HCT116 (cell line): Measurements from ENCODE around the gene C2orf80.

Source experiments
- EZH2 ChIP-seq: fragments of 200-600 bp; sonication (generic); IDR thresholded peaks from 2 replicates; pipeline ENCODE4 v1.6.1; 2017; ENCODE audit warnings: antibody characterized with exemption, mixed run types
- JUND ChIP-seq: IDR thresholded peaks from 2 replicates; pipeline ENCODE4 v1.6.1; 2012
- POLR2A ChIP-seq: IDR thresholded peaks from 2 replicates; pipeline ENCODE4 v1.7.0; 2011; ENCODE audit warnings: borderline replicate concordance; ENCODE audit not compliant: insufficient read depth, insufficient read length; ENCODE audit errors: extremely low read depth
- REST ChIP-seq: IDR thresholded peaks from 2 replicates; pipeline ENCODE4 v1.6.1; 2012; ENCODE audit warnings: low read depth
- YY1 ChIP-seq: IDR thresholded peaks from 2 replicates; pipeline ENCODE4 v1.6.1; 2011; ENCODE audit warnings: low read length, low read depth, moderate library complexity, mild to moderate bottlenecking; ENCODE audit not compliant: insufficient replicate concordance; ENCODE audit errors: extremely low read depth
- TF ChIP-seq, protein P1 (sequence below), 3 experiments: fragments of 200-600 bp in 1 of 3; sonication (generic) in 1 of 3; IDR thresholded peaks in 2 of 3; conservative IDR thresholded peaks in 1 of 3; 2 replicates each; pipeline ENCODE4 v1.5.1; 2012 to 2017; ENCODE audit warnings: low read depth in 2 of 3, low read length in 2 of 3, antibody characterized with exemption in 1 of 3, borderline replicate concordance in 1 of 3, control low read depth in 1 of 3, mild to moderate bottlenecking in 1 of 3, mixed read lengths in 1 of 3, mixed run types in 1 of 3, moderate library complexity in 1 of 3; ENCODE audit not compliant: insufficient read depth in 1 of 3

- TF ChIP-seq, protein P1, sequence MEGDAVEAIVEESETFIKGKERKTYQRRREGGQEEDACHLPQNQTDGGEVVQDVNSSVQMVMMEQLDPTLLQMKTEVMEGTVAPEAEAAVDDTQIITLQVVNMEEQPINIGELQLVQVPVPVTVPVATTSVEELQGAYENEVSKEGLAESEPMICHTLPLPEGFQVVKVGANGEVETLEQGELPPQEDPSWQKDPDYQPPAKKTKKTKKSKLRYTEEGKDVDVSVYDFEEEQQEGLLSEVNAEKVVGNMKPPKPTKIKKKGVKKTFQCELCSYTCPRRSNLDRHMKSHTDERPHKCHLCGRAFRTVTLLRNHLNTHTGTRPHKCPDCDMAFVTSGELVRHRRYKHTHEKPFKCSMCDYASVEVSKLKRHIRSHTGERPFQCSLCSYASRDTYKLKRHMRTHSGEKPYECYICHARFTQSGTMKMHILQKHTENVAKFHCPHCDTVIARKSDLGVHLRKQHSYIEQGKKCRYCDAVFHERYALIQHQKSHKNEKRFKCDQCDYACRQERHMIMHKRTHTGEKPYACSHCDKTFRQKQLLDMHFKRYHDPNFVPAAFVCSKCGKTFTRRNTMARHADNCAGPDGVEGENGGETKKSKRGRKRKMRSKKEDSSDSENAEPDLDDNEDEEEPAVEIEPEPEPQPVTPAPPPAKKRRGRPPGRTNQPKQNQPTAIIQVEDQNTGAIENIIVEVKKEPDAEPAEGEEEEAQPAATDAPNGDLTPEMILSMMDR (IDR thresholded peaks at IDR 0.05 in 2 of 3, conservative IDR thresholded peaks at IDR 0.05 in 1 of 3; ENCODE audit: borderline replicate concordance in 1 of 3, insufficient read depth in 1 of 3, low read depth in 2 of 3, low read length in 2 of 3), result no peak
- TF ChIP-seq YY1, result no peak
- TF ChIP-seq JUND, result no peak
- TF ChIP-seq REST, result no peak
- no peak for TF ChIP-seq POLR2A
- TF ChIP-seq EZH2, result no peak
Measured at GRCh38 chr2:208130712-208131110, 59.1 kb downstream of the C2orf80 start.
